Upper lobe of left lung (tissue), 4 donors: ENCODE measurements around the gene ADAMTS14.

Experiments
- CTCF ChIP-seq, 6 experiments: fragments of 450-650 bp in 4 of 6; fragments of 200-600 bp in 2 of 6; sonication (generic) in 2 of 6; IDR thresholded peaks; one replicate each; pipeline ENCODE4 v1.5.1; 2016 to 2019; ENCODE audit warnings: antibody characterized with exemption in 6 of 6
- EP300 ChIP-seq, 4 donors: sonication (generic); formaldehyde crosslinking; IDR thresholded peaks; one replicate each; pipeline ENCODE4 v1.5.1; 2017; ENCODE audit warnings: antibody characterized with exemption in 4 of 4, control low read depth in 2 of 4
- POLR2A ChIP-seq, 4 donors: fragments of 450-650 bp; IDR thresholded peaks; one replicate each; pipeline ENCODE4 v1.5.1; 2016 to 2017; ENCODE audit warnings: antibody characterized with exemption in 4 of 4, mild to moderate bottlenecking in 2 of 4

DNA sequence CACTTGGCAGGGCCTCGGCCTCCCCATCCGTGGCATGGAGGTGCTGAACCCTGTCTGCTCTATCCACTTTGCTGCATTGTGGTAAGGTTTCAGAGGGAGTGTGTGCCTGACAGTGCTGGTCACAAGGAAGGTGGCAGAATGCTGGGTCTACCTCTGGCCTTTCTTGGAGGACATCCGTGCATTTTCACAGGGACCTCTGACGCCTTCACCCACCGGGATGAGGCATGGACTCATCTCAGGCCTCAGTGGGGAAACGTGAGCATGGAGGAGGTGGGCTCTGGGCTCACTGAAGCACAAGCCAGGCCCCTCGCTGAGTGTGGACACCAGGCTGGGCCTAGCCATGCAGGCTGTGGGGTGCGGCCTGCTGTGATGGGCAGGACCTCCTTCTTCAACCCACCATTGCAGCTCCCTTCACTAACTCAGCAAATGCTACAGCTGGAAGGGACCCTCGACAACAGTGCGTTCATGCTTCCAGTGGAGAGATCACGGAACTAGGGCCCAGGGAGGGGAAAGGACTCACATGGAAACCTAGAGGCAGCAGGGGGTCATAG is 104.2 kb downstream of the ADAMTS14 start:
- no peak for TF ChIP-seq CTCF (IDR thresholded peaks at IDR 0.05)
- no peak for TF ChIP-seq POLR2A (IDR thresholded peaks at IDR 0.05)
- TF ChIP-seq EP300 (IDR thresholded peaks at IDR 0.05), result no peak
